GM06990 (cell line): ENCODE measurements around the gene DPCD.

Experiments
- DNase-seq: peaks from one replicate; pipeline ENCODE4 v3.0.0-alpha.2; 2011; ENCODE audit not compliant: insufficient read length; ENCODE audit errors: extremely low read depth
- H3K27me3 ChIP-seq: replicated peaks from 2 replicates; pipeline ENCODE4 v1.6.0; 2011; ENCODE audit warnings: low read length; ENCODE audit not compliant: control insufficient read depth, insufficient read depth
- H3K36me3 ChIP-seq: 2 replicates; pipeline ENCODE4 v1.5.1; 2011; ENCODE audit warnings: low read length; ENCODE audit not compliant: control insufficient read depth, insufficient read depth
- H3K4me3 ChIP-seq: replicated peaks from 2 replicates; pipeline ENCODE4 v1.5.1; 2011; ENCODE audit warnings: low read depth, mild to moderate bottlenecking, control low read depth, low read length
- TF ChIP-seq, protein P1 (sequence below): IDR thresholded peaks from 2 replicates; pipeline ENCODE4 v1.5.1; 2011; ENCODE audit warnings: low read length, control low read depth, mild to moderate bottlenecking, inconsistent platforms; ENCODE audit not compliant: insufficient read depth, poor library complexity, severe bottlenecking

DPCD gene

DNA sequence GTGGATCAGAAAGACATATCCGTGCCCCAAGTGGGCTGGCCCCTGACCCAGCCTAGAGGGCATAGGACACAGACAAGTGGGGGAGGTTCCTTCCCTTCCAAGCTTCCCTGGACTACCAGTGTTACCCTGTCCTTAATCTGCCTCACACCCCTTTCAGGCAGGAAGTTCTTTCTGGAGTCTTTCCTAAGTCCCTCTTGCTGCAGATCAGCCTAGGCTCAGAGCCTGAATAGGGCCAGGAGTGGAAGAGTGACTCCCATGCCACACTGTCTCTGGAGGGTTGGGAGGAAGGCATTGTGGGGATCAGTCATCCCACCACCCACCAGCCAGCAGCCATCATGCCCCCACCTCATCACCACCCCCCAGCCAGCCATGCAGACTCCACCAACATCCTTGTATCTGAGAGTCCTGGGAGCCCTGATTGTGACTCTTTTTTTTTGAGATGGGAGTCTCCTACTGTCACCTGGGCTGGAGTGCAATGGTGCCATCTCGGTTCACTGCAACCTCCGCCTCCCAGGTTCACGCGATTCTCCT lies 22.7 kb upstream of the DPCD start:
- no peak overlapping the region for H3K4me3 ChIP-seq
- DNase-seq: no peak
- H3K27me3 ChIP-seq: no peaks in the 10 kb centered on the region; the same call in none of the 2 replicates
- H3K36me3 ChIP-seq: no peaks in the 10 kb centered on the region
- TF ChIP-seq, protein P1, sequence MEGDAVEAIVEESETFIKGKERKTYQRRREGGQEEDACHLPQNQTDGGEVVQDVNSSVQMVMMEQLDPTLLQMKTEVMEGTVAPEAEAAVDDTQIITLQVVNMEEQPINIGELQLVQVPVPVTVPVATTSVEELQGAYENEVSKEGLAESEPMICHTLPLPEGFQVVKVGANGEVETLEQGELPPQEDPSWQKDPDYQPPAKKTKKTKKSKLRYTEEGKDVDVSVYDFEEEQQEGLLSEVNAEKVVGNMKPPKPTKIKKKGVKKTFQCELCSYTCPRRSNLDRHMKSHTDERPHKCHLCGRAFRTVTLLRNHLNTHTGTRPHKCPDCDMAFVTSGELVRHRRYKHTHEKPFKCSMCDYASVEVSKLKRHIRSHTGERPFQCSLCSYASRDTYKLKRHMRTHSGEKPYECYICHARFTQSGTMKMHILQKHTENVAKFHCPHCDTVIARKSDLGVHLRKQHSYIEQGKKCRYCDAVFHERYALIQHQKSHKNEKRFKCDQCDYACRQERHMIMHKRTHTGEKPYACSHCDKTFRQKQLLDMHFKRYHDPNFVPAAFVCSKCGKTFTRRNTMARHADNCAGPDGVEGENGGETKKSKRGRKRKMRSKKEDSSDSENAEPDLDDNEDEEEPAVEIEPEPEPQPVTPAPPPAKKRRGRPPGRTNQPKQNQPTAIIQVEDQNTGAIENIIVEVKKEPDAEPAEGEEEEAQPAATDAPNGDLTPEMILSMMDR: no peak

DNA sequence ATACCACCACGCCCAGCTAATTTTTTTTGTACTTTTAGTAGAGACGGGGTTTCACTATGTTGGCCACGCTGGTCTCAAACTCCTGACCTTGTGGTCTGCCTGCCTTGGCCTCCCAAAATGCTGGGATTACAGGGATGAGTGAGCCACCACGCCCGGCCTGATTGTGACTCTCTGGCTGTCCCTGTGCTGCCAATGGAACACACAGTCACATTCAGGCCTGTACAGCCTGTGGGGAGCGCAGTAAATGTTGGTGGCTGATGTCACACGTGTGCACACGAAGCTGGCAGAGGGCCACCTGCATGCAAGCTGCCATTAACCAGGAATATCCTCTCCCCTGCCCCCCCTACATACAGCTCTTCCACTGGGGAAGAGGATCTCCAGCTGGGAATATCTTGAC lies 22.2 kb upstream of the DPCD start:
- Histone ChIP-seq H3K27me3 (no peaks in the 10 kb centered on the region; the same call in none of the 2 replicates), H3K4me3 (no peak overlapping the region), H3K36me3 (no peaks in the 10 kb centered on the region)
- TF ChIP-seq, protein P1: no peak
- DNase-seq: no peak

DNA sequence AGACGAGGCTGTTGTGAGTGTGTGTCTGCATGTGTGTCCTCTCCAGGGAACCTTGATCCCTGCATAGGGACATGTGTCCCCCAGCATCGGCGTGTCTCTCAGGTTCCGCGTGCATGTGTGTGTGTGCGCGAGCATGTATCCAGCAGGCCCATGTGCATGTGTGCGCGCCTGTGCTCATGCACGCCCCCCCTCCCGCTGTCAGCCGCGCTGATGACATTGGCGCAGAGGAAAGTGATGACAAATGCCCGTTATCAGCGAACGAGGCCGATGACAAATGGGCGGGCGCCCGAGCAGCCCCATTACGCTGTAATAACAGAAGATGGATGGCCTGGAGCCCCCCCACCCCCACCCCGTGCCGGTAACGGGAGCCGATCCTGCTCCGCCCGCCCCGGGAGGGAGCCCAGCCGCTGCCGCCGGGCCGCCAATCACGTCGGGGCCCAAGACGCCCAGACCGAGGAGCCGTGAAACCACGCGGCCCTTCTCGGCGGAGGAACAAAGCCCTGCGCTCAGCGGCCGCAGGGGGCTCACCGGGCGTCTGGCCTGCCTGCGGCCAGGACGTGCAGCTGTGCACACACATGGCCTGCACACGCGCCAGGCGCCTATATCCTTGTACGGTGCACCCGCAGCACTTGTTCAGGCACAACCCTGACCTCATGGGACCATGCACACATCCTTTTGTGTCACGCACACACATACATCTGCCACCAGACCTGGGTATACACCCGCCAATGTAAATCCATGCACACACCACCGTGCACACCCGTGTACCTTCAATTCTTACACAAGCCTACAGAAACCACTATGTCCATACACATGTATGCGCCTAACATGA lies 21.6 kb upstream of the DPCD start:
- Histone ChIP-seq H3K27me3 (no peaks in the 10 kb centered on the region; the same call in none of the 2 replicates), H3K4me3 (no peak overlapping the region), H3K36me3 (no peaks in the 10 kb centered on the region)
- TF ChIP-seq, protein P1: no peak
- peak; percentile 46 for DNase-seq

DNA sequence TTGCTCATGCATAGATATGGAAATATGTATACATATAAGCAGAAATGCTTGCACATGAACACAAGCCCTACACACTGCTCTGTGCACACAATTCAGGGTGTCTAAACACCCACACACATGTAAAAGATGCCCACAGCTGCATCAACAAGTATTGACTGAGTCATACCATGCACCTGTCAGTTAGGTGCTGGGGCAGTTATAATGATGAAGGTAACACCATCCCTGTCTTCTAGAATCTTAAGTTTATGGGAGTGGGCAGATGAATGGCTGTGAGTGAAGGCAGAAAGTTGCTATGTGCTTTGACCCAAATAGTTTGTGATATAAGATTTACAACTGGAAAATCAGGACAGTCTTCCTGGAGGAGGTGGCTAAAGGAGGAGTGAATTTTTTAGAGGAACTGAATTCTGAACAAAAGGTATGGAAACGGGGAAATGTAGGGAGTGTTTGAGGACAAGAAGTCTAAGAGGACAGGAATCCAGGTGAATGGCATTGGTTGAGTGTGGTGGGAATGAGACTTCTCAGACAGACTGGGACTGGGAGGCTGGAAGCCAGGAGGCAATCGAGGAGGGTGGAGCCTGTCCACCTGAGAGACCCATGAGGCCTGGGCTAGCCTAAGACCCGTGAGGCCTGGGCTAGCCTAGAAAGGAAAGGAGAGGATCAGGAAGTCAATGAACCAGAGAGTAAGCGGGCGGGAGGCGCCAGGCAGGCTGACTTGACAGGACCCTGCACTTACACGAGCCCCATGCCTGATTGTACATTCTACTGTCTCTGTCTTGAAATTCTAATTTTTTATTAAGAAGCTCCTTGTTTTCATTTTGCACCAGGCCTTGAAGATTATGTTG lies 20.7 kb upstream of the DPCD start:
- H3K4me3 ChIP-seq: no peak overlapping the region
- no peaks in the 10 kb centered on the region for H3K36me3 ChIP-seq
- TF ChIP-seq, protein P1: no peak
- H3K27me3 ChIP-seq: no peaks in the 10 kb centered on the region; the same call in none of the 2 replicates
- no peak for DNase-seq

DNA sequence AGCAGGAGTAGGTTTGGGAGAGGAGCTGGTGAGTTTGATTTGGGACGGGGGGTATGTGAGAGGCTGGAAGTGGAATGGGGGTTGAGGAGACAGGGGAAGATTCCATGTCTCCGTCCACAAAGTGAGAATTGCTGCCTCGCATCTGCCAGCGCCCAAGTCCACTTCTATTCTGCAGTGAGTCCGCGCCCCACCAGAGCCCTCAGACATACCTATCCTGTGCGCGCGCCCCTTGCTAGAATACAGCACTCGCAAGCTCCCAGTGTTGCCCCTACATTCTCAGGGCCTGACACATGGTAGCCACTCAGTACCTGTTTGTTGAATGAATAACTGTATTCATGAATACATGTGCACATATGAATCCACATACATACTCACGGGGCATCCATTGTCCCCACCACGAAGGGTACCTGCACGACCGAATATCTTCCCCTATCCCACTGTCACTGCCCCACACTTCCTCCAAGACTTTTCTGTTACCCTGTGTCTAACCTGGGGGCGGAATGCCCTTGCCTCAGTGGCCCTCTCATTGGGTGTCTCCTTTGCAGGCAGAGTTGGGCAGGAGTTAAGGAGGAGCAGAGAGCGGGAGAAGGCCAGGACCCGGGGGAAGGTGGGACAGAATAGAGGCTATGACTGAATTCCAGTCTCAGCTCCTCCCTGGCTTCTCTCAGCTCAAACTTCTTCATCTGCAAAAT lies 19.9 kb upstream of the DPCD start:
- TF ChIP-seq, protein P1: no peak
- Histone ChIP-seq H3K27me3 (no peaks in the 10 kb centered on the region; the same call in none of the 2 replicates), H3K36me3 (no peaks in the 10 kb centered on the region), H3K4me3 (no peak overlapping the region)
- no peak for DNase-seq
